Loucy (cell line): ENCODE measurements around the gene CCDC91.
"Not testable (repeated sequence)": the region's sequence is repeated elsewhere in the genome, so short reads cannot be mapped to it uniquely, and the experiment has no call there.

Experiments used
- H2AFZ ChIP-seq: fragments of 200-600 bp; sonication (generic); 2 replicates; pipeline ENCODE4 v1.6.0; 2016; ENCODE audit warnings: antibody characterized with exemption, mild to moderate bottlenecking, low read length, moderate library complexity
- H3F3A ChIP-seq: fragments of 200-600 bp; 2 replicates; pipeline ENCODE4 v1.6.0; 2016; ENCODE audit warnings: antibody characterized with exemption, low read depth, mild to moderate bottlenecking
- H3K27me3 ChIP-seq: fragments of 200-600 bp; sonication (generic); 2 replicates; pipeline ENCODE4 v1.6.1; 2014; ENCODE audit warnings: low read length, mild to moderate bottlenecking; ENCODE audit not compliant: insufficient read depth, poor library complexity, severe bottlenecking
- H3K36me3 ChIP-seq: fragments of 200-600 bp; sonication (generic); 2 replicates; pipeline ENCODE4 v1.6.1; 2016; ENCODE audit warnings: low read length; ENCODE audit not compliant: insufficient read depth
- H3K4me1 ChIP-seq: fragments of 200-600 bp; sonication (generic); 2 replicates; pipeline ENCODE4 v1.5.1; 2014; ENCODE audit warnings: low read length, mild to moderate bottlenecking; ENCODE audit not compliant: insufficient read depth, poor library complexity, severe bottlenecking
- H3K4me2 ChIP-seq: fragments of 200-600 bp; sonication (generic); 2 replicates; pipeline ENCODE4 v1.6.0; 2014; ENCODE audit warnings: antibody characterized with exemption, low read length, low read depth, mild to moderate bottlenecking; ENCODE audit not compliant: poor library complexity, severe bottlenecking
- H3K4me3 ChIP-seq: fragments of 200-600 bp; sonication (generic); 2 replicates; pipeline ENCODE4 v1.5.1; 2014; ENCODE audit warnings: low read length, mild to moderate bottlenecking, mixed read lengths; ENCODE audit not compliant: poor library complexity, severe bottlenecking
- H3K79me2 ChIP-seq: fragments of 200-600 bp; sonication (generic); 2 replicates; pipeline ENCODE4 v1.6.1; 2014; ENCODE audit warnings: low read length; ENCODE audit not compliant: insufficient read depth
- H3K9ac ChIP-seq: fragments of 200-600 bp; sonication (generic); 2 replicates; pipeline ENCODE4 v1.6.0; 2014; ENCODE audit warnings: mild to moderate bottlenecking, low read depth, low read length, moderate library complexity; ENCODE audit not compliant: poor library complexity, severe bottlenecking
- H3K9me2 ChIP-seq: fragments of 200-600 bp; sonication (generic); replicated peaks from 2 replicates; pipeline ENCODE4 v1.6.1; 2016; ENCODE audit warnings: low read depth, low read length, mixed read lengths
- H3K9me3 ChIP-seq: fragments of 200-600 bp; sonication (generic); 2 replicates; pipeline ENCODE4 v1.6.1; 2014; ENCODE audit warnings: mild to moderate bottlenecking, antibody characterized with exemption, low read length, low read depth; ENCODE audit not compliant: insufficient read depth
- H4K20me1 ChIP-seq: fragments of 200-600 bp; sonication (generic); 2 replicates; pipeline ENCODE4 v1.6.0; 2014; ENCODE audit warnings: antibody characterized with exemption, low read length, mild to moderate bottlenecking; ENCODE audit not compliant: insufficient read depth, poor library complexity, severe bottlenecking
- CTCF ChIP-seq: fragments of 200-600 bp; sonication (generic); conservative IDR thresholded peaks from 2 replicates; pipeline ENCODE4 v1.5.1; 2014; ENCODE audit warnings: mild to moderate bottlenecking, antibody characterized with exemption, low read length
- EZH2phosphoT487 ChIP-seq: fragments of 200-600 bp; IDR thresholded peaks from 2 replicates; pipeline ENCODE4 v1.6.1; 2018; ENCODE audit warnings: antibody characterized with exemption, mild to moderate bottlenecking, moderate library complexity, borderline replicate concordance

CCDC91 gene

GRCh38 chr12:28460420-28461130 is 270.3 kb downstream of the CCDC91 start:
- Histone ChIP-seq H3K9me3 (no peaks in the 10 kb centered on the region), H3K79me2 (no peaks in the 10 kb centered on the region), H3K4me2 (no peak overlapping the region), H3K36me3 (peaks cover 19% of the 10 kb centered on the region; the same call in 1 of the 2 replicates), H3F3A (no peaks in the 10 kb centered on the region), H3K9ac (no peak overlapping the region), H3K4me3 (no peak overlapping the region), H3K27me3 (no peaks in the 10 kb centered on the region), H2AFZ (no peak overlapping the region), H3K4me1 (peaks cover 9% of the 10 kb centered on the region), H4K20me1 (no peaks in the 10 kb centered on the region), H3K9me2 (no peaks in the 10 kb centered on the region)
- no peak for TF ChIP-seq EZH2phosphoT487
- TF ChIP-seq CTCF = no peak

- Histone ChIP-seq H3K9ac (no peak overlapping the region), H4K20me1 (no peaks in the 10 kb centered on the region), H2AFZ (no peak overlapping the region), H3K4me3 (no peak overlapping the region), H3K9me2 (no peaks in the 10 kb centered on the region), H3K36me3 (peaks cover 19% of the 10 kb centered on the region; the same call in 1 of the 2 replicates), H3K9me3 (no peaks in the 10 kb centered on the region), H3K4me2 (no peak overlapping the region), H3K4me1 (no peaks in the 10 kb centered on the region), H3K27me3 (no peaks in the 10 kb centered on the region), H3K79me2 (no peaks in the 10 kb centered on the region), H3F3A (no peaks in the 10 kb centered on the region)
- TF ChIP-seq CTCF (no peak), EZH2phosphoT487 (no peak)
Observed at GRCh38 chr12:28463396-28463795, 273.1 kb downstream of the CCDC91 start.

- H3K4me1 ChIP-seq, H4K20me1 ChIP-seq, H3K4me2 ChIP-seq, H3F3A ChIP-seq, H3K9me3 ChIP-seq, H3K79me2 ChIP-seq, H2AFZ ChIP-seq, H3K36me3 ChIP-seq, H3K27me3 ChIP-seq, H3K4me3 ChIP-seq, H3K9ac ChIP-seq, H3K9me2 ChIP-seq: not testable (repeated sequence)
Observed at GRCh38 chr12:28471762-28472161, 281.5 kb downstream of the CCDC91 start.

- H2AFZ ChIP-seq, H3K4me1 ChIP-seq, H3K9me3 ChIP-seq, H3K4me2 ChIP-seq, H3K79me2 ChIP-seq, H3K4me3 ChIP-seq, H3K9ac ChIP-seq, H3K27me3 ChIP-seq, H4K20me1 ChIP-seq, H3K36me3 ChIP-seq, H3K9me2 ChIP-seq, H3F3A ChIP-seq: not testable (repeated sequence)
Observed at GRCh38 chr12:28476206-28476605, 285.9 kb downstream of the CCDC91 start.

- not testable (repeated sequence) for H3K27me3 ChIP-seq, H3K4me2 ChIP-seq, H3K4me3 ChIP-seq, H3K4me1 ChIP-seq, H3F3A ChIP-seq, H3K79me2 ChIP-seq, H4K20me1 ChIP-seq, H3K9me3 ChIP-seq, H3K9me2 ChIP-seq, H3K9ac ChIP-seq, H2AFZ ChIP-seq, H3K36me3 ChIP-seq
Observed at GRCh38 chr12:28479097-28479496, 288.8 kb downstream of the CCDC91 start.
